Lung (tissue), 12 donors: Measurements from ENCODE around the gene CREG2. TPM values are rescaled to one million over a fixed set of nuclear protein-coding genes. Genes with fewer than 3 reads are reported as not detected.

Source experiments
- ATAC-seq: fragments of 200-7000 bp; cut with Tn5 transposase; one replicate; pipeline ENCODE4 v1.9.1; 2020; ENCODE audit warnings: moderate number of reproducible peaks; ENCODE audit not compliant: insufficient read depth, low FRiP score
- DNase-seq, 3 donors: peaks; one replicate each; pipeline ENCODE4 v3.0.0-alpha.2; 2013 to 2017
- H3K27ac ChIP-seq, 2 donors: one replicate each; pipeline ENCODE4 v1.5.1; 2013; ENCODE audit warnings: mild to moderate bottlenecking in 2 of 2, moderate library complexity in 2 of 2, control low read depth in 1 of 2, inconsistent platforms in 1 of 2, low read depth in 1 of 2, low read length in 1 of 2
- H3K27me3 ChIP-seq, 3 donors: one replicate each; pipeline ENCODE4 v1.5.1; 2013; ENCODE audit warnings: low read length in 2 of 3; ENCODE audit not compliant: control insufficient read depth in 3 of 3, insufficient read depth in 3 of 3
- H3K36me3 ChIP-seq, 4 donors: one replicate each; pipeline ENCODE4 v1.5.1; 2013; ENCODE audit warnings: low read length in 4 of 4, mild to moderate bottlenecking in 1 of 4, moderate library complexity in 1 of 4; ENCODE audit not compliant: control insufficient read depth in 4 of 4, insufficient read depth in 4 of 4
- H3K4me1 ChIP-seq, 5 donors: one replicate each; pipeline ENCODE4 v1.5.1; 2013; ENCODE audit warnings: low read length in 5 of 5, mild to moderate bottlenecking in 2 of 5, moderate library complexity in 1 of 5; ENCODE audit not compliant: control insufficient read depth in 5 of 5, insufficient read depth in 5 of 5
- H3K4me3 ChIP-seq: one replicate; pipeline ENCODE4 v1.5.1; 2013; ENCODE audit warnings: mild to moderate bottlenecking, control low read depth, moderate library complexity
- H3K9ac ChIP-seq, 2 donors: one replicate each; pipeline ENCODE4 v1.5.1; 2013; ENCODE audit warnings: low read length in 2 of 2, control low read depth in 1 of 2; ENCODE audit not compliant: insufficient read depth in 1 of 2
- H3K9me3 ChIP-seq, 4 donors: one replicate each; pipeline ENCODE4 v1.5.1; 2013; ENCODE audit warnings: low read length in 3 of 4, mild to moderate bottlenecking in 1 of 4, moderate library complexity in 1 of 4; ENCODE audit not compliant: control insufficient read depth in 4 of 4, insufficient read depth in 3 of 4
- CTCF ChIP-seq: IDR thresholded peaks from 2 replicates; pipeline ENCODE4 v1.5.1; 2012; ENCODE audit warnings: mild to moderate bottlenecking; ENCODE audit errors: control extremely low read depth, extremely low read depth
- WGBS, 2 donors: extraction: QIAGEN DNeasy Blood & Tissue Kit; methylation state at CpG; one replicate each; pipeline ENCODE4 v1.1.7; 2013; 5-methylcytosine and 5-hydroxymethylcytosine counted together
- polyA plus RNA-seq, 2 donors: library from polyadenylated mRNA; stranded (reverse); fragments of 200-250 nt; gene quantifications; one replicate each; pipeline ENCODE4 v1.2.1, GENCODE V29; 2013
- total RNA-seq, 2 donors: library from RNA; depleted of rRNA in 1 of 2; stranded (reverse); fragments of >200 nt in 1 of 2; gene quantifications; one replicate each; pipeline ENCODE4 v1.2.1, GENCODE V29; 2014 to 2021
- donor health status: control.
- donor health status: control.
- donor health status: Bipolar disorder and iron deficiency.
- donor health status: healthy.
- donor health status: DM: yes; HTN: yes; CAD: no.

The CREG2 gene
- total and polyA plus RNA-seq, 4 donors = 0.06 to 0.67 (median 0.08) TPM; not detected in 1

- H3K9ac ChIP-seq = no peak overlapping the region
- TF ChIP-seq CTCF = no peak
- H3K27me3 ChIP-seq = no peaks in the 10 kb centered on the region
- 73 to 80% methylated on average over 2 of the region's 2 CpGs for WGBS, 2 donors
- DNase-seq (no peak), ATAC-seq (no peak)
- no peak overlapping the region for H3K27ac ChIP-seq
- H3K4me1 ChIP-seq = no peaks in the 10 kb centered on the region
- H3K36me3 ChIP-seq = no peaks in the 10 kb centered on the region
- peaks cover 0 to 2% (median 0%) of the 10 kb centered on the region in 4 donors for H3K9me3 ChIP-seq
- no peak overlapping the region for H3K4me3 ChIP-seq
Measured at GRCh38 chr2:101356521-101356920, 30.8 kb downstream of the CREG2 start.

GRCh38 chr2:101356055-101356454, 31.2 kb downstream of the CREG2 start:
- no peak for TF ChIP-seq CTCF
- no peak overlapping the region for H3K9ac ChIP-seq
- H3K27ac ChIP-seq = no peak overlapping the region
- ATAC-seq = no peak
- H3K4me3 ChIP-seq = no peak overlapping the region
- no peaks in the 10 kb centered on the region for H3K27me3 ChIP-seq
- H3K4me1 ChIP-seq = no peaks in the 10 kb centered on the region
- H3K9me3 ChIP-seq = peaks cover 0 to 2% (median 0%) of the 10 kb centered on the region in 4 donors
- WGBS, 2 donors = 79 to 85% methylated on average over 6 of the region's 6 CpGs
- no peak for DNase-seq
- no peaks in the 10 kb centered on the region for H3K36me3 ChIP-seq

GRCh38 chr2:101355401-101356054, 31.8 kb downstream of the CREG2 start:
- Histone ChIP-seq H3K4me3 (no peak overlapping the region), H3K4me1 (no peaks in the 10 kb centered on the region), H3K36me3 (no peaks in the 10 kb centered on the region), H3K9ac (no peak overlapping the region), H3K9me3 (peaks cover 0 to 2% (median 0%) of the 10 kb centered on the region in 4 donors), H3K27me3 (no peaks in the 10 kb centered on the region), H3K27ac (no peak overlapping the region)
- ATAC-seq = no peak
- 79 to 83% methylated on average over 10 of the region's 10 CpGs for WGBS, 2 donors
- TF ChIP-seq CTCF = no peak
- no peak for DNase-seq
